Colonic mucosa (tissue), 4 donors: ENCODE results near the gene ATG101. TPM values are rescaled to one million over a fixed set of nuclear protein-coding genes. Genes with fewer than 3 reads are reported as not detected.

Experiments
- DNase-seq: peaks from one replicate; pipeline ENCODE4 v3.0.0-alpha.2; 2020
- H3K27ac ChIP-seq: fragments of 200-600 bp; one replicate; pipeline ENCODE4 v1.8.0; 2021
- H3K27me3 ChIP-seq: fragments of 200-600 bp; one replicate; pipeline ENCODE4 v1.8.0; 2021
- H3K36me3 ChIP-seq: fragments of 200-600 bp; one replicate; pipeline ENCODE4 v1.8.0; 2021
- H3K4me1 ChIP-seq: fragments of 200-600 bp; one replicate; pipeline ENCODE4 v1.8.0; 2021; ENCODE audit warnings: mild to moderate bottlenecking
- H3K4me3 ChIP-seq: fragments of 200-600 bp; one replicate; pipeline ENCODE4 v1.8.0; 2021
- H3K9ac ChIP-seq, 2 donors: one replicate each; pipeline ENCODE4 v1.7.0; 2013; ENCODE audit warnings: control low read depth in 2 of 2, low read depth in 2 of 2, low read length in 2 of 2
- H3K9me3 ChIP-seq: fragments of 200-600 bp; one replicate; pipeline ENCODE4 v1.8.0; 2021
- CTCF ChIP-seq: fragments of 200-600 bp; IDR thresholded peaks from one replicate; pipeline ENCODE4 v1.8.0; 2022; ENCODE audit warnings: antibody characterized with exemption, mild to moderate bottlenecking
- intact Hi-C: fragments of 100-400 bp; cut with DNase I; formaldehyde crosslinking; loops from one replicate; pipeline ENCODE4 v1.14.1; 2022
- total RNA-seq, 2 donors: library from RNA; stranded (reverse); fragmentation: NEBNext Ultra II Directional in 1 of 2; extraction: Animal tissue kit (Norgen Biotek cat#: 25700) in 1 of 2; gene quantifications; one replicate each; pipeline ENCODE4 v1.2.1, GENCODE V29; 2021
- donor health status: healthy.
- donor health status: DM: no; HTN: no; CAD: no.
- donor health status: DM: no; HTN: no; CAD: no.

The ATG101 gene
- total RNA-seq, 2 donors from 2014 or later, result 37.7 to 44.0 TPM

DNA sequence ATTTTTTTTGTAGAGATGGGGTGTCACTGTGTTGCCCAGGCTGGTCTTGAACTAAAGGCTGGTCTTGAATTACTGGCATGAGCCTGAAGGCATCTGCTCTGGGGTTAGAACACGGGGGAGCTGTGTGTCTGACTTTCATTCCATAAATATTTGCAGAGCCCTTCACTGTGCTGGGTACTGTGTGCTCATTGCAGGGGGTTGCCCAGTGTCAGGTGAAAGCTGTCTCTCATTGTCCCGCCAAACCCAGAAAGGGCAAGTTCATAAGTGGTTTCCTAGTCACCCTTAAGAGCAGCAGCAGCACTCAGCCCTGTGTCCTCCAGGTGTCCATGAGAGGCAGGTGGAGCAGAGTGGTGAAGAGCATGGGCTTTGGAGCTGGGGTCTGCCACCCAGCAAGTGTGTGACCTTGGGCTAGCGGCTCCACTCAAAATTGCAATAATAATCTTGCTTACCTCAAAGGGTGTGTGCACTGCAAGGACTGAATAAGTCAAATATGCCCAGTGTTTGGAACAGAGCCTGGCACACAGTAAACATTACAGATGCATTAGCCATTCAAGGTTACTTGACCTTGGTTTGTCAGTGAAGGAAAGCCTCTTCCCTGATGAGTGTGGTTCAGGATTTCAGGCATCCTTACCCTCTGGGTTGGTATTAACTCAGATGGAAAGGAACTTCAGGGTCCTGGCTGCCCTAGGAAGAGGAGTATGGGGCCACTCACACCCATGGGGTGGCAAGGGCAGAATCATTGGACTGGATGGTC lies 5.4 kb downstream of the ATG101 start:
- DNase-seq, result no peak
- intact Hi-C loops, result no loop called here
- H3K9ac ChIP-seq, result no peak overlapping the region
- no peak overlapping the region for H3K4me3 ChIP-seq
- no peaks in the 10 kb centered on the region for H3K9me3 ChIP-seq
- TF ChIP-seq CTCF, result no peak
- peaks cover 12% of the 10 kb centered on the region for H3K4me1 ChIP-seq
- peaks cover 5% of the 10 kb centered on the region for H3K36me3 ChIP-seq
- H3K27me3 ChIP-seq, result no peaks in the 10 kb centered on the region
- H3K27ac ChIP-seq, result no peak overlapping the region

- intact Hi-C loops, result no loop called here
- no peak for TF ChIP-seq CTCF
- Histone ChIP-seq H3K36me3 (peaks cover 5% of the 10 kb centered on the region), H3K9ac (no peak overlapping the region), H3K27me3 (no peaks in the 10 kb centered on the region), H3K4me3 (no peak overlapping the region), H3K9me3 (no peaks in the 10 kb centered on the region), H3K4me1 (no peaks in the 10 kb centered on the region), H3K27ac (no peak overlapping the region)
- no peak for DNase-seq
Measured at GRCh38 chr12:52076811-52077210, 7.0 kb downstream of the ATG101 start.

DNA sequence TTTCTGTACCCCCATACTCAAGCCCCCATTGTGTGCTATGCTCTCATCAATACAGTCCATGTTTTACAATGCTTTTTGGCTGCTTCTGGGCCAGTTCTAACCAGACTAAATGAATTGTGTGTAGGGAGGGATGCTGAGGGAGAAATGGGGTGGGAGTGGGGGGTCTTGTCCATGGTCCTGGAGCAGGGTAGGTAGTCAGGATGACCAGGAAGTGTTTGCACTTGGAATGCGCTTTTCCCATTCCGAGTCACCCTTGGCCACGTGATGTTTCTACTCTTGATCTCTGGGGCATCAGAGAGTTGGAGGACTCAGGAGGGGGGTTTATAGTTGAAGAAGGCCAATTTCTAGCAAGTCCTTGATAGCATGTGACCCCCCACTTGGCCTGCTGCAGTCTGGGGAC lies 8.5 kb downstream of the ATG101 start:
- Histone ChIP-seq H3K36me3 (peaks cover 5% of the 10 kb centered on the region), H3K9me3 (no peaks in the 10 kb centered on the region), H3K9ac (no peak overlapping the region), H3K27ac (no peak overlapping the region), H3K4me3 (no peak overlapping the region), H3K4me1 (no peaks in the 10 kb centered on the region), H3K27me3 (no peaks in the 10 kb centered on the region)
- intact Hi-C loops, result no loop called here
- no peak for TF ChIP-seq CTCF
- no peak for DNase-seq

- no peak for TF ChIP-seq CTCF
- H3K4me1 ChIP-seq, result no peaks in the 10 kb centered on the region
- no peaks in the 10 kb centered on the region for H3K27me3 ChIP-seq
- peak within 1 kb of the TSS; percentile 50 for H3K27ac ChIP-seq
- H3K9ac ChIP-seq, result peak within 1 kb of the TSS in 1 of 2 donors; percentile 32
- H3K36me3 ChIP-seq, result no peaks in the 10 kb centered on the region
- DNase-seq, result no peak
- intact Hi-C loops, result no loop called here
- peak within 1 kb of the TSS; percentile 15 for H3K4me3 ChIP-seq
- no peaks in the 10 kb centered on the region for H3K9me3 ChIP-seq
Measured at GRCh38 chr12:52079576-52080402, 10.0 kb downstream of the ATG101 start, which contains the start of gene SMIM41. TSS of gene SMIM41 (plus strand) at chr12:52079704. CDS start at chr12:52079780, 76 bp downstream.

- H3K9ac ChIP-seq, result peak overlapping the region; percentile 48 to 50
- peak overlapping the region; percentile 50 for H3K27ac ChIP-seq
- H3K4me1 ChIP-seq, result no peaks in the 10 kb centered on the region
- no peak for TF ChIP-seq CTCF
- peak overlapping the region; percentile 15 for H3K4me3 ChIP-seq
- intact Hi-C loops, result no loop called here
- no peaks in the 10 kb centered on the region for H3K9me3 ChIP-seq
- no peak for DNase-seq
- no peaks in the 10 kb centered on the region for H3K36me3 ChIP-seq
- no peaks in the 10 kb centered on the region for H3K27me3 ChIP-seq
Measured at GRCh38 chr12:52080403-52081251, 10.8 kb downstream of the ATG101 start.
